ENCODE data around the gene ELF2.
"Not testable (repeated sequence)": the region's sequence is repeated elsewhere in the genome, so short reads cannot be mapped to it uniquely, and the experiment has no call there.

The ELF2 gene

GRCh38 chr4:139054791-139055505, 122.1 kb downstream of the ELF2 start:
- Histone ChIP-seq H3K9ac (ENCODE audit: low read depth, low read length) (no peak overlapping the region), H3K4me2 (ENCODE audit: low read length) (no peak overlapping the region), H3K4me3 (ENCODE audit: low read length) (no peak overlapping the region), H3K4me1 (ENCODE audit: control insufficient read depth, insufficient read depth, low read length) (peaks cover 14% of the 10 kb centered on the region), H3K36me3 (ENCODE audit: insufficient read depth, low read length) (peaks cover 35% of the 10 kb centered on the region), H3K27me3 (ENCODE audit: control insufficient read depth, insufficient read depth, low read length) (no peaks in the 10 kb centered on the region), H3K9me3 (replicated peaks; ENCODE audit: low read length) (no peaks in the 10 kb centered on the region)

GRCh38 chr4:139053909-139054308, 123.1 kb downstream of the ELF2 start:
- peaks cover 14% of the 10 kb centered on the region for H3K4me1 ChIP-seq (ENCODE audit: control insufficient read depth, insufficient read depth, low read length)
- H3K9ac ChIP-seq (ENCODE audit: low read depth, low read length), result no peak overlapping the region
- H3K27me3 ChIP-seq (ENCODE audit: control insufficient read depth, insufficient read depth, low read length), result no peaks in the 10 kb centered on the region
- H3K36me3 ChIP-seq (ENCODE audit: insufficient read depth, low read length), result peaks cover 27% of the 10 kb centered on the region
- no peak overlapping the region for H3K4me2 ChIP-seq (ENCODE audit: low read length)
- H3K4me3 ChIP-seq (ENCODE audit: low read length), result no peak overlapping the region
- no peaks in the 10 kb centered on the region for H3K9me3 ChIP-seq (replicated peaks; ENCODE audit: low read length)

GRCh38 chr4:139050446-139050845, 126.6 kb downstream of the ELF2 start:
- Histone ChIP-seq H3K9me3 (replicated peaks; ENCODE audit: low read length) (no peaks in the 10 kb centered on the region), H3K36me3 (ENCODE audit: insufficient read depth, low read length) (peaks cover 32% of the 10 kb centered on the region), H3K9ac (ENCODE audit: low read depth, low read length) (no peak overlapping the region), H3K4me3 (ENCODE audit: low read length) (no peak overlapping the region), H3K4me1 (ENCODE audit: control insufficient read depth, insufficient read depth, low read length) (peaks cover 14% of the 10 kb centered on the region), H3K27me3 (ENCODE audit: control insufficient read depth, insufficient read depth, low read length) (no peaks in the 10 kb centered on the region), H3K4me2 (ENCODE audit: low read length) (no peak overlapping the region)

GRCh38 chr4:139048026-139048425, 129.0 kb downstream of the ELF2 start:
- no peaks in the 10 kb centered on the region for H3K27me3 ChIP-seq (ENCODE audit: control insufficient read depth, insufficient read depth, low read length)
- peaks cover 37% of the 10 kb centered on the region for H3K36me3 ChIP-seq (ENCODE audit: insufficient read depth, low read length)
- H3K4me2 ChIP-seq (ENCODE audit: low read length), result no peak overlapping the region
- H3K9ac ChIP-seq (ENCODE audit: low read depth, low read length), result no peak overlapping the region
- no peak overlapping the region for H3K4me3 ChIP-seq (ENCODE audit: low read length)
- H3K4me1 ChIP-seq (ENCODE audit: control insufficient read depth, insufficient read depth, low read length), result peaks cover 6% of the 10 kb centered on the region
- H3K9me3 ChIP-seq (replicated peaks; ENCODE audit: low read length), result no peaks in the 10 kb centered on the region

- peaks cover 40% of the 10 kb centered on the region for H3K36me3 ChIP-seq (ENCODE audit: insufficient read depth, low read length)
- H3K9me3 ChIP-seq (replicated peaks; ENCODE audit: low read length), result no peaks in the 10 kb centered on the region
- no peak overlapping the region for H3K4me2 ChIP-seq (ENCODE audit: low read length)
- no peaks in the 10 kb centered on the region for H3K4me1 ChIP-seq (ENCODE audit: control insufficient read depth, insufficient read depth, low read length)
- no peak overlapping the region for H3K4me3 ChIP-seq (ENCODE audit: low read length)
- H3K9ac ChIP-seq (ENCODE audit: low read depth, low read length), result no peak overlapping the region
- no peaks in the 10 kb centered on the region for H3K27me3 ChIP-seq (ENCODE audit: control insufficient read depth, insufficient read depth, low read length)
Measured at GRCh38 chr4:139044291-139044690, 132.7 kb downstream of the ELF2 start.

GRCh38 chr4:139042981-139043460, 134.0 kb downstream of the ELF2 start:
- Histone ChIP-seq H3K27me3 (ENCODE audit: control insufficient read depth, insufficient read depth, low read length) (no peaks in the 10 kb centered on the region), H3K9me3 (replicated peaks; ENCODE audit: low read length) (no peaks in the 10 kb centered on the region), H3K4me1 (ENCODE audit: control insufficient read depth, insufficient read depth, low read length) (no peaks in the 10 kb centered on the region), H3K36me3 (ENCODE audit: insufficient read depth, low read length) (peaks cover 29% of the 10 kb centered on the region), H3K4me2 (ENCODE audit: low read length) (no peak overlapping the region), H3K9ac (ENCODE audit: low read depth, low read length) (no peak overlapping the region), H3K4me3 (ENCODE audit: low read length) (no peak overlapping the region)

- H3K4me3 ChIP-seq (ENCODE audit: low read length), result no peak overlapping the region
- H3K9ac ChIP-seq (ENCODE audit: low read depth, low read length), result no peak overlapping the region
- H3K36me3 ChIP-seq (ENCODE audit: insufficient read depth, low read length), result peaks cover 6% of the 10 kb centered on the region
- H3K27me3 ChIP-seq (ENCODE audit: control insufficient read depth, insufficient read depth, low read length), result no peaks in the 10 kb centered on the region
- H3K9me3 ChIP-seq (replicated peaks; ENCODE audit: low read length), result no peaks in the 10 kb centered on the region
- no peaks in the 10 kb centered on the region for H3K4me1 ChIP-seq (ENCODE audit: control insufficient read depth, insufficient read depth, low read length)
- no peak overlapping the region for H3K4me2 ChIP-seq (ENCODE audit: low read length)
Measured at GRCh38 chr4:139038874-139039443, 138.1 kb downstream of the ELF2 start.

GRCh38 chr4:139036885-139037284, 140.1 kb downstream of the ELF2 start:
- Histone ChIP-seq H3K4me3 (ENCODE audit: low read length) (no peak overlapping the region), H3K9me3 (replicated peaks; ENCODE audit: low read length) (no peaks in the 10 kb centered on the region), H3K4me2 (ENCODE audit: low read length) (no peak overlapping the region), H3K36me3 (ENCODE audit: insufficient read depth, low read length) (no peaks in the 10 kb centered on the region), H3K27me3 (ENCODE audit: control insufficient read depth, insufficient read depth, low read length) (no peaks in the 10 kb centered on the region), H3K9ac (ENCODE audit: low read depth, low read length) (no peak overlapping the region), H3K4me1 (ENCODE audit: control insufficient read depth, insufficient read depth, low read length) (no peaks in the 10 kb centered on the region)

GRCh38 chr4:139035650-139036049, 141.4 kb downstream of the ELF2 start:
- Histone ChIP-seq H3K27me3 (ENCODE audit: control insufficient read depth, insufficient read depth, low read length) (no peaks in the 10 kb centered on the region), H3K4me1 (ENCODE audit: control insufficient read depth, insufficient read depth, low read length) (no peaks in the 10 kb centered on the region), H3K36me3 (ENCODE audit: insufficient read depth, low read length) (no peaks in the 10 kb centered on the region), H3K9me3 (replicated peaks; ENCODE audit: low read length) (no peaks in the 10 kb centered on the region), H3K4me2 (ENCODE audit: low read length) (no peak overlapping the region), H3K4me3 (ENCODE audit: low read length) (no peak overlapping the region), H3K9ac (ENCODE audit: low read depth, low read length) (no peak overlapping the region)

- no peak overlapping the region for H3K9ac ChIP-seq (ENCODE audit: low read depth, low read length)
- H3K36me3 ChIP-seq (ENCODE audit: insufficient read depth, low read length), result no peaks in the 10 kb centered on the region
- H3K4me2 ChIP-seq (ENCODE audit: low read length), result no peak overlapping the region
- H3K27me3 ChIP-seq (ENCODE audit: control insufficient read depth, insufficient read depth, low read length), result no peaks in the 10 kb centered on the region
- no peak overlapping the region for H3K4me3 ChIP-seq (ENCODE audit: low read length)
- peaks cover 9% of the 10 kb centered on the region for H3K4me1 ChIP-seq (ENCODE audit: control insufficient read depth, insufficient read depth, low read length)
- H3K9me3 ChIP-seq (replicated peaks; ENCODE audit: low read length), result no peaks in the 10 kb centered on the region
Measured at GRCh38 chr4:139030614-139031235, 146.3 kb downstream of the ELF2 start.

GRCh38 chr4:139029866-139030363, 147.1 kb downstream of the ELF2 start:
- H3K27me3 ChIP-seq (ENCODE audit: control insufficient read depth, insufficient read depth, low read length); H3K4me3 ChIP-seq (ENCODE audit: low read length); H3K4me2 ChIP-seq (ENCODE audit: low read length); H3K9me3 ChIP-seq (replicated peaks; ENCODE audit: low read length); H3K36me3 ChIP-seq (ENCODE audit: insufficient read depth, low read length); H3K9ac ChIP-seq (ENCODE audit: low read depth, low read length): not testable (repeated sequence)
- peaks cover 13% of the 10 kb centered on the region for H3K4me1 ChIP-seq (ENCODE audit: control insufficient read depth, insufficient read depth, low read length)

Measured in skeletal muscle satellite cell (primary cell).